Measurements from ENCODE around the gene LACC1.

The LACC1 gene

GRCh38 chr13:43939086-43939485, 59.4 kb downstream of the LACC1 start:
- no peak overlapping the region for H3K18ac ChIP-seq (ENCODE audit: low read length)
- no CpG with 5 or more reads among the region's 1 CpG for WGBS (ENCODE audit: extremely low coverage, insufficient coverage, insufficient read length)

GRCh38 chr13:43942286-43942685, 62.6 kb downstream of the LACC1 start:
- Histone ChIP-seq H4K12ac (ENCODE audit: low read depth, low read length) (no peak overlapping the region), H3K27me3 (ENCODE audit: insufficient read depth, low read length) (no peaks in the 10 kb centered on the region), H3K27ac (ENCODE audit: low read depth, low read length) (no peak overlapping the region), H3K4me1 (ENCODE audit: control insufficient read depth in 1 of 2, insufficient read depth in 2 of 2, low read length in 2 of 2) (no peaks in the 10 kb centered on the region), H2AK5ac (ENCODE audit: low read length) (no peak overlapping the region), H2BK12ac (ENCODE audit: low read length) (no peak overlapping the region), H2BK120ac (ENCODE audit: insufficient read depth, low read length, poor library complexity) (no peak overlapping the region), H2BK5ac (ENCODE audit: low read depth, low read length, poor library complexity) (no peak overlapping the region), H3K9ac (ENCODE audit: low read length) (no peak overlapping the region), H4K91ac (ENCODE audit: low read depth, low read length) (no peak overlapping the region), H3K18ac (ENCODE audit: low read length) (no peak overlapping the region), H2AFZ (ENCODE audit: insufficient read depth, low read length, poor library complexity) (no peak overlapping the region), H3K79me1 (ENCODE audit: low read length) (no peaks in the 10 kb centered on the region), H3K79me2 (ENCODE audit: control insufficient read depth, insufficient read depth, low read length, poor library complexity) (no peaks in the 10 kb centered on the region), H3K14ac (ENCODE audit: low read length) (no peak overlapping the region), H3K4ac (ENCODE audit: low read depth, low read length) (no peak overlapping the region), H4K8ac (ENCODE audit: low read depth, low read length) (no peak overlapping the region), H3K9me3 (ENCODE audit: insufficient read depth, low read depth, low read length) (peaks cover 1% of the 10 kb centered on the region), H3K4me2 (ENCODE audit: low read length) (no peak overlapping the region), H3K36me3 (ENCODE audit: control insufficient read depth in 1 of 2, insufficient read depth in 2 of 2, low read length in 2 of 2) (no peaks in the 10 kb centered on the region), H3K23ac (ENCODE audit: low read length) (no peak overlapping the region), H3K4me3 (ENCODE audit: low read depth, low read length) (no peak overlapping the region)
- DNase-seq = no peak
- WGBS (ENCODE audit: extremely low coverage, insufficient coverage, insufficient read length) = no CpG with 5 or more reads among the region's 1 CpG

More at GRCh38 chr13:43939086-43939485, 59.4 kb downstream of the LACC1 start:
- no peak overlapping the region for H2AK5ac ChIP-seq (ENCODE audit: low read length)
- no peaks in the 10 kb centered on the region for H3K79me1 ChIP-seq (ENCODE audit: low read length)
- no peak overlapping the region for H3K4me3 ChIP-seq (ENCODE audit: low read depth, low read length)
- no peaks in the 10 kb centered on the region for H3K9me3 ChIP-seq (ENCODE audit: insufficient read depth, low read depth, low read length)
- no peaks in the 10 kb centered on the region for H3K79me2 ChIP-seq (ENCODE audit: control insufficient read depth, insufficient read depth, low read length, poor library complexity)
- H3K4ac ChIP-seq (ENCODE audit: low read depth, low read length) = no peak overlapping the region
- no peak overlapping the region for H2BK5ac ChIP-seq (ENCODE audit: low read depth, low read length, poor library complexity)
- no peak overlapping the region for H3K23ac ChIP-seq (ENCODE audit: low read length)
- H4K91ac ChIP-seq (ENCODE audit: low read depth, low read length) = no peak overlapping the region
- H2BK12ac ChIP-seq (ENCODE audit: low read length) = no peak overlapping the region
- H4K8ac ChIP-seq (ENCODE audit: low read depth, low read length) = no peak overlapping the region
- H3K4me1 ChIP-seq (ENCODE audit: control insufficient read depth in 1 of 2, insufficient read depth in 2 of 2, low read length in 2 of 2) = no peaks in the 10 kb centered on the region
- no peak overlapping the region for H3K27ac ChIP-seq (ENCODE audit: low read depth, low read length)
- no peaks in the 10 kb centered on the region for H3K27me3 ChIP-seq (ENCODE audit: insufficient read depth, low read length)
- H3K36me3 ChIP-seq (ENCODE audit: control insufficient read depth in 1 of 2, insufficient read depth in 2 of 2, low read length in 2 of 2) = no peaks in the 10 kb centered on the region
- DNase-seq = no peak
- no peak overlapping the region for H2AFZ ChIP-seq (ENCODE audit: insufficient read depth, low read length, poor library complexity)
- H4K12ac ChIP-seq (ENCODE audit: low read depth, low read length) = no peak overlapping the region
- H3K14ac ChIP-seq (ENCODE audit: low read length) = no peak overlapping the region
- H3K4me2 ChIP-seq (ENCODE audit: low read length) = no peak overlapping the region
- no peak overlapping the region for H3K9ac ChIP-seq (ENCODE audit: low read length)
- no peak overlapping the region for H2BK120ac ChIP-seq (ENCODE audit: insufficient read depth, low read length, poor library complexity)

Measured in trophoblast cell (in vitro differentiated cells and primary cell).